WI38 (cell line): ENCODE results near the gene PCIF1.

Source experiments
- H3K4me3 ChIP-seq: 2 replicates; pipeline ENCODE4 v1.5.1; 2011; ENCODE audit warnings: low read depth, mild to moderate bottlenecking, control low read depth, low read length
- CTCF ChIP-seq: IDR thresholded peaks from 2 replicates; pipeline ENCODE4 v1.5.1; 2012; ENCODE audit warnings: low read depth, mild to moderate bottlenecking, control low read depth, low read length

PCIF1 gene

GRCh38 chr20:45974896-45975565 is 40.5 kb downstream of the PCIF1 start:
- TF ChIP-seq CTCF: no peak
- no peak overlapping the region for H3K4me3 ChIP-seq

DNA sequence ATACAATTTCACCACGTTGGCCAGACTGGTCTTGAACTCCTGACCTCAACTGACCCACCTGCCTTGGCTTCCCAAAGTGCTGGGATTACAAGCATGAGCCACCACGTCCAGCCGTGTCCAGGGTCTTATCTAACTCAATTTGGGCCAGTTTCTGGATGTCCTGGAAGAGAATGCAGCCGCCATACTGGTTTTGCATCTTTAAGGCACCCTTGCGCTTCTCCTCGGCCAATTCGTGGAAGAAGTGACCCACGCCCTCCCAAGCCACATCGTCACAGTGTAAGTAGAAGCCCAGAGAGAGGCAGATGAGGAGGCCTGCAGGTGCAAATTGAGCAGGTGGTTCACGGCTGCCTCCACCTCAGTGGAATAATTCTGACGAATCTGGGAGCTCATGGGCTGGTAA is 41.2 kb downstream of the PCIF1 start:
- no peak for TF ChIP-seq CTCF
- no peak overlapping the region for H3K4me3 ChIP-seq

- no peak overlapping the region for H3K4me3 ChIP-seq
- TF ChIP-seq CTCF: no peak
Observed at GRCh38 chr20:45976086-45976485, 41.6 kb downstream of the PCIF1 start.

DNA sequence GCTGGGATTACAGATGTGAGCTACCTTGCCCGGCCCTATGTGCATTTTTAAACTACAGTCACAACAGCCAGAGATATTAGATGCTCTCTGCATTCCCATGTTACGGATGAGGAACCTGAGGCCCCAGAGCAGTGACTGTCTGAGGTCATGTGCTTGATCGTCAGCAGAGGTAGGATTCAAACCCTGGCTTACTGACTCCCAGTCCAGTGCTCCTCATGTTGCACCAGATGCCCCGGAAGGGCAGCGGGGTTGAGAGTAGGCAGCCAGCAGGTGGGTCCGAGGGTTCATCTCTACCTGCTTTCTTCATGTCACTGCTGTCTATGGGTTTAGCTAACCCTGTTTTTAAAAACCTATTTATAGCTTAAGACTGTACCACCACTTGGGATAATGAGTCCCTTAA is 46.8 kb downstream of the PCIF1 start:
- TF ChIP-seq CTCF: no peak
- no peak overlapping the region for H3K4me3 ChIP-seq

DNA sequence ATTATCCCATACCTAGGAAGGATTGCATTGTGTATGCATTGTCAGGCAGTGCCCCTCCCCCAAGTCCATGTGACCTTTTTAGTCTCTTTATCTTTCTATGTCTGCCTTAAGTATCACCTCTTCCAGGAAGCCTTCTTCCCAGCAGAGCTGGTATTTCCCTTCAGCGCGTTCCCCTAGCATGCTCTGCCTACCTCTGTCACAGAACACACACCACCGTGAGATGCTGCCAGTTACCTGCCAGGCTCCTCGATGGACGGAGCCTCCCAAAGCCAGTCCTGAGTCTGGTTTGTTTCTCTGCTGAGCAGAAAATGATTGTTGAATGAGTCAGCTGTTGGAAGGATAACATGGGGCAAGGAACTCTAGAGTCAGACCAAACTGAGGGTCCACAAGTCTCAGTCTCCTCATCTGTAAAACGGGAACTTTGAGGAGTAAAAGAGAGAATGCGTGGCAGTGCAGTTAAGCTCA is 48.8 kb downstream of the PCIF1 start:
- TF ChIP-seq CTCF: no peak
- no peak overlapping the region for H3K4me3 ChIP-seq

DNA sequence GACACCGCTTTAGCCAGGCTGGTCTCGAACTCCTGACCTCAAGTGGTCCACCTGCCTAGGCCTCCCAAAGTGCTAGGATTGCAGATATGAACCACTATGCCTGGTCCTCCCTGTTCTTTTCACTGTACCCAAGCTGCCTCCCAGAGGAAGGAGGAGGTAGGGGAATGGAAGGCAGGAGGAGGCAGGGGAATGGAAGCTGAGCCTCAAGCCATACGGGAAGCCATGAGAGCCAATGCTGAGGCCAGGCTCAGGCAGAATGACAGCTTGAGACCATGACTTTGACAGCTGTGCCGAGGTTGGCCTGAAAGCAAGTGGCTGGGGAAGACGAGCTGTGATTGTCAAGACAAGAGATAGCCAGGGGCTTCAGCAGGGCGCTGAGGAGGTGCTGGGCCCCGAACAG is 51.1 kb downstream of the PCIF1 start:
- H3K4me3 ChIP-seq: no peak overlapping the region

More for the DNA sequence above, 51.1 kb downstream of the PCIF1 start:
- TF ChIP-seq CTCF: no peak
